Activated CD4-positive, alpha-beta T cell treated with anti-CD3 and anti-CD28 coated beads for 4 hours (primary cell): ENCODE measurements around the gene CBFA2T2.
A peak's percentile ranks its signal among the peaks of the same experiment; 100 is the strongest.
"Not testable (repeated sequence)": the region's sequence is repeated elsewhere in the genome, so short reads cannot be mapped to it uniquely, and the experiment has no call there.

ENCODE experiments used
- DNase-seq, 2 donors: peaks; one replicate each; pipeline ENCODE4 v3.0.0-alpha.2; 2020

The CBFA2T2 gene

GRCh38 chr20:33630507-33630906 is 140.6 kb downstream of the CBFA2T2 start:
- DNase-seq: no peak

GRCh38 chr20:33631910-33632309 is 142.0 kb downstream of the CBFA2T2 start:
- DNase-seq: not testable (repeated sequence)

- DNase-seq: no peak
Measured at GRCh38 chr20:33635341-33635740, 145.4 kb downstream of the CBFA2T2 start.

GRCh38 chr20:33636776-33637175 is 146.9 kb downstream of the CBFA2T2 start:
- DNase-seq: no peak

- DNase-seq: no peak
Measured at GRCh38 chr20:33640287-33640686, 150.4 kb downstream of the CBFA2T2 start.

GRCh38 chr20:33644313-33645071 is 154.6 kb downstream of the CBFA2T2 start:
- no peak for DNase-seq

- DNase-seq: no peak
Measured at GRCh38 chr20:33645072-33645358, 155.1 kb downstream of the CBFA2T2 start.

- DNase-seq: no peak
Measured at GRCh38 chr20:33645396-33645795, 155.5 kb downstream of the CBFA2T2 start.

GRCh38 chr20:33646191-33646590 is 156.3 kb downstream of the CBFA2T2 start:
- DNase-seq: no peak

GRCh38 chr20:33646959-33647602 is 157.2 kb downstream of the CBFA2T2 start:
- not testable (repeated sequence) for DNase-seq

- DNase-seq: no peak
Measured at GRCh38 chr20:33647603-33648395, 157.9 kb downstream of the CBFA2T2 start.

GRCh38 chr20:33648396-33649004 is 158.6 kb downstream of the CBFA2T2 start:
- no peak for DNase-seq

GRCh38 chr20:33649201-33649681 is 159.3 kb downstream of the CBFA2T2 start:
- DNase-seq: no peak

- DNase-seq: no peak
Measured at GRCh38 chr20:33650111-33650752, 160.3 kb downstream of the CBFA2T2 start.

GRCh38 chr20:33650753-33651561 is 161.1 kb downstream of the CBFA2T2 start:
- DNase-seq: no peak

GRCh38 chr20:33651562-33652048 is 161.7 kb downstream of the CBFA2T2 start:
- DNase-seq: no peak

- peak in 1 of 2 donors; percentile 15 for DNase-seq
Measured at GRCh38 chr20:33653218-33653899, 163.5 kb downstream of the CBFA2T2 start.

- no peak for DNase-seq
Measured at GRCh38 chr20:33653900-33654596, 164.2 kb downstream of the CBFA2T2 start.

- DNase-seq: no peak
Measured at GRCh38 chr20:33654680-33655161, 164.8 kb downstream of the CBFA2T2 start.

GRCh38 chr20:33655164-33655563 is 165.3 kb downstream of the CBFA2T2 start:
- no peak for DNase-seq
